ENCODE results near the gene PTPN7. TPM values are rescaled to one million over a fixed set of nuclear protein-coding genes. Genes with fewer than 3 reads are reported as not detected.
"Not testable (repeated sequence)": the region's sequence is repeated elsewhere in the genome, so short reads cannot be mapped to it uniquely, and the experiment has no call there.

The PTPN7 gene
- total RNA-seq, 1 donor from 2014 or later: 0.75 TPM

DNA sequence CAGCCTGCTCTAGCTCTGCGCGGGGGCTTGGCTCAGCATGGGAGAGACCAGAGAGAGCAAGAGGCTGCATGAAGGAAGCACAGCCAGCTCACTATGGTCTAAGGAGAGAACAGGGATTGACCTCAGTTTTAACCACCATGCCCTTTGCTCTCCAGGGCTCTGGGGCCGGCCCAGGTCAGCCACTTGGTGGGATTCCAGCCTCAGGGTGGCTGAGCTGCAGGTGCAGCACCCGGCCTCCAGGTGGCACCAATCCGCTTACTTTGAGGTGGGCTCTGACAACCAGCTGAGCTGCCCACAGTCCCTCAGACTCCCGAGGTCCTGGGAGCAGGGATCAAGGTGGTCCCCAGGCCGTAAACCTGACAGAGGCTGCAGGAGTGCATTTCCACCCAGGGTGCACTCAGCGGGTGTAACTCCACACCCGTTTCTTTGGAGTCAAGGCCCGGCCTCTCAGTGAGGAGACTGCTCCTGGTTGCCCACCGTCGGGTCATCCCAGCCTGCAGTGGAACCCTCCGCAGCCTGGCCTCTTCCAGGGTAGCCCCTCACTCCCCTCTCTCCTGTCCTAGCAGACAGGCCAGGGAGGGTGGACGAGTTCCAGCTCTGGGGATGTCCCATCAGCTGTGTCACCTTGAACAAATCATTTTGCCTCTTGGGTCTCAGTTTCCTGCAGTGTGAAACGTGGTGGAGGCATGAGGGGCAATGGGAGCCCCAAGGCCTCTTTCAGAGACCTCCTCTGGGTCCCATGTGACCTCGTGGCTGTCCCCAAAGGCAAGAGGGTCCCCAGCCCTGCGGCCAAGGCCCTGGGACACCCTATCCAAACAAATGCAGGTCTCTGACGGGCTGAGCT, 32.6 kb upstream of the PTPN7 start:
- TF ChIP-seq, protein P1, sequence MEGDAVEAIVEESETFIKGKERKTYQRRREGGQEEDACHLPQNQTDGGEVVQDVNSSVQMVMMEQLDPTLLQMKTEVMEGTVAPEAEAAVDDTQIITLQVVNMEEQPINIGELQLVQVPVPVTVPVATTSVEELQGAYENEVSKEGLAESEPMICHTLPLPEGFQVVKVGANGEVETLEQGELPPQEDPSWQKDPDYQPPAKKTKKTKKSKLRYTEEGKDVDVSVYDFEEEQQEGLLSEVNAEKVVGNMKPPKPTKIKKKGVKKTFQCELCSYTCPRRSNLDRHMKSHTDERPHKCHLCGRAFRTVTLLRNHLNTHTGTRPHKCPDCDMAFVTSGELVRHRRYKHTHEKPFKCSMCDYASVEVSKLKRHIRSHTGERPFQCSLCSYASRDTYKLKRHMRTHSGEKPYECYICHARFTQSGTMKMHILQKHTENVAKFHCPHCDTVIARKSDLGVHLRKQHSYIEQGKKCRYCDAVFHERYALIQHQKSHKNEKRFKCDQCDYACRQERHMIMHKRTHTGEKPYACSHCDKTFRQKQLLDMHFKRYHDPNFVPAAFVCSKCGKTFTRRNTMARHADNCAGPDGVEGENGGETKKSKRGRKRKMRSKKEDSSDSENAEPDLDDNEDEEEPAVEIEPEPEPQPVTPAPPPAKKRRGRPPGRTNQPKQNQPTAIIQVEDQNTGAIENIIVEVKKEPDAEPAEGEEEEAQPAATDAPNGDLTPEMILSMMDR (IDR thresholded peaks at IDR 0.05; ENCODE audit: insufficient read depth, low read depth, low read length): peak; percentile 79
- no peak for TF ChIP-seq EZH2 (IDR thresholded peaks at IDR 0.05; ENCODE audit: insufficient read depth, low read length)
- peak overlapping the region; percentile 64 for H3K4me2 ChIP-seq (ENCODE audit: low read length)
- H3K27me3 ChIP-seq (ENCODE audit: insufficient read depth, low read length): peaks cover 28% of the 10 kb centered on the region
- H3K4me3 ChIP-seq (ENCODE audit: insufficient read depth, low read depth, low read length): peak overlapping the region; percentile 5
- no peak overlapping the region for H3K27ac ChIP-seq (ENCODE audit: low read depth, low read length)
- Mint-ChIP-seq H3K36me3 (ENCODE audit: low read depth, unreplicated experiment) (peaks cover 3% of the 10 kb centered on the region), H3K4me1 (ENCODE audit: low read depth, unreplicated experiment) (peaks cover 1% of the 10 kb centered on the region), H3K27ac (ENCODE audit: unreplicated experiment) (no peak overlapping the region), H3K9me3 (ENCODE audit: unreplicated experiment) (peaks cover 3% of the 10 kb centered on the region), H3K27me3 (ENCODE audit: low read depth, unreplicated experiment) (peaks cover 44% of the 10 kb centered on the region), H3K4me3 (ENCODE audit: unreplicated experiment) (no peak overlapping the region)
- H3K79me2 ChIP-seq (ENCODE audit: insufficient read depth, low read length): no peaks in the 10 kb centered on the region
- H4K20me1 ChIP-seq (ENCODE audit: insufficient read depth, low read length): peaks cover 4% of the 10 kb centered on the region
- H2AFZ ChIP-seq (ENCODE audit: low read depth, low read length): peak overlapping the region; percentile 18
- peaks cover 4% of the 10 kb centered on the region for H3K4me1 ChIP-seq (ENCODE audit: insufficient read depth, low read length)
- no peaks in the 10 kb centered on the region for H3K9me3 ChIP-seq (ENCODE audit: insufficient read depth, low read depth, low read length)
- H3K36me3 ChIP-seq (ENCODE audit: insufficient read depth, low read length): no peaks in the 10 kb centered on the region
- FAIRE-seq (no peak), DNase-seq (ENCODE audit: low read depth) (peak; percentile 16)
- H3K9ac ChIP-seq (ENCODE audit: low read length): no peak overlapping the region

DNA sequence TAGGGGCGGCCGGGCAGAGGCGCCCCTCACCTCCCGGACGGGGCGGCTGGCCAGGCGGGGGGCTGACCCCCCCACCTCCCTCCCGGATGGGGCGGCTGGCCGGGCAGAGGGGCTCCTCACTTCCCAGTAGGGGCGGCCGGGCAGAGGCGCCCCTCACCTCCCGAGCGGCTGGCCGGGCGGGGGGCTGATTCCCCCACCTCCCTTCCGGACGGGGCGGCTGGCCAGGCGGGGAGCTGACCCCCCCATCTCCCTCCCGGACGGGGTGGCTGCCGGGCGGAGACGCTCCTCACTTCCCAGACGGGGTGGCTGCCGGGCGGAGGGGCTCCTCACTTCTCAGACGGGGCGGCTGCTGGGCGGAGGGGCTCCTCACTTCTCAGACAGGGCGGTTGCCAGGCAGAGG, 31.0 kb upstream of the PTPN7 start:
- H3K4me1 ChIP-seq (ENCODE audit: insufficient read depth, low read length); FAIRE-seq; DNase-seq (ENCODE audit: low read depth); H3K36me3 ChIP-seq (ENCODE audit: insufficient read depth, low read length); H3K9ac ChIP-seq (ENCODE audit: low read length); H3K4me3 ChIP-seq (ENCODE audit: insufficient read depth, low read depth, low read length); H3K27ac Mint-ChIP-seq (ENCODE audit: unreplicated experiment); H3K4me1 Mint-ChIP-seq (ENCODE audit: low read depth, unreplicated experiment); H3K79me2 ChIP-seq (ENCODE audit: insufficient read depth, low read length); H3K9me3 ChIP-seq (ENCODE audit: insufficient read depth, low read depth, low read length); H3K4me3 Mint-ChIP-seq (ENCODE audit: unreplicated experiment); H3K27ac ChIP-seq (ENCODE audit: low read depth, low read length); H4K20me1 ChIP-seq (ENCODE audit: insufficient read depth, low read length); H3K9me3 Mint-ChIP-seq (ENCODE audit: unreplicated experiment); H2AFZ ChIP-seq (ENCODE audit: low read depth, low read length); H3K4me2 ChIP-seq (ENCODE audit: low read length); H3K36me3 Mint-ChIP-seq (ENCODE audit: low read depth, unreplicated experiment): not testable (repeated sequence)
- peaks cover 42% of the 10 kb centered on the region for H3K27me3 Mint-ChIP-seq (ENCODE audit: low read depth, unreplicated experiment)
- H3K27me3 ChIP-seq (ENCODE audit: insufficient read depth, low read length): peaks cover 24% of the 10 kb centered on the region

DNA sequence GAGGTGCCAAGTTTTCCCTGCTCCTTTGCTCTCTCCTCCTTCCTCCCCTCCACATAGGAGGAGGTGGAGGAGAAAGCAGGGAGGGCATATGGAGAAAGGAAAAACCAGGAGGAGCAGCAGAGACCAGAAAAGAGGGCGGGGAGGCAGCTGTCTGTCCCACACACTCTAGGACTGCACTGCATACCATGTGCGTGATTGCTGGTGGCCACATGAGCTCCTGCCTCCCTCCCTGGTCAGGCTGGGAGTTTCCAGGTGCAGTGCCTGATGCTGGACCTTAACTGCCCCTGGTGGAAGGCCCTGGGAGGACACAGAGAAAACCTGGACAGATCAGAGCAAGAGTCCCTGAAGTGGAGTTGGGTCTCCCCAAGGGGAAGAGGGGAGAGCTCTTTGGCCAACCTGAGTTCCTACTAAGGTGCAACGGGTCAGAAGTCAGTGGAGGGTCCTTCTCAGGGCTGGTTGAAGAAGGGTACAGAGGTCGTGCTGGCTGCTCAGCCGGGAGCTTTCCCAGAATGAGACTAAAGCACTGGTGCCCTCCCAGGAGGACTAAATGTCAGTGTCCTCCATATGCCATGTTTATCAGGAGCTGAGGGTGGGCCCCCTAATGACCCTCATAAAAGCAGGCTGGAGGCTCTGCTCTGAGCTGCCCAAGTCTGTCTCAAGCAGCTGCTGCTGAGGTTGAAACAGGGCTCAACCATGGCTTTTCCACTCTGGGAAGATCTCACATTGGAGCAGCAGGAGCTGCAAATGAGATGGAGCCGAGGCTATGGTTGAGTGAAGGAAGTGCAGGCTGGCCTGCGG, 29.7 kb upstream of the PTPN7 start:
- H3K27me3 Mint-ChIP-seq (ENCODE audit: low read depth, unreplicated experiment): peaks cover 34% of the 10 kb centered on the region
- H4K20me1 ChIP-seq (ENCODE audit: insufficient read depth, low read length): peaks cover 4% of the 10 kb centered on the region
- H3K36me3 Mint-ChIP-seq (ENCODE audit: low read depth, unreplicated experiment): no peaks in the 10 kb centered on the region
- FAIRE-seq: no peak
- H3K4me1 Mint-ChIP-seq (ENCODE audit: low read depth, unreplicated experiment): peaks cover 1% of the 10 kb centered on the region
- peaks cover 12% of the 10 kb centered on the region for H3K27me3 ChIP-seq (ENCODE audit: insufficient read depth, low read length)
- no peak for TF ChIP-seq EZH2 (IDR thresholded peaks at IDR 0.05; ENCODE audit: insufficient read depth, low read length)
- TF ChIP-seq, protein P1 (IDR thresholded peaks at IDR 0.05; ENCODE audit: insufficient read depth, low read depth, low read length): no peak
- peaks cover 4% of the 10 kb centered on the region for H3K4me1 ChIP-seq (ENCODE audit: insufficient read depth, low read length)
- H3K36me3 ChIP-seq (ENCODE audit: insufficient read depth, low read length): no peaks in the 10 kb centered on the region
- no peaks in the 10 kb centered on the region for H3K79me2 ChIP-seq (ENCODE audit: insufficient read depth, low read length)
- H3K27ac Mint-ChIP-seq (ENCODE audit: unreplicated experiment): no peak overlapping the region
- H3K4me2 ChIP-seq (ENCODE audit: low read length): no peak overlapping the region
- no peak overlapping the region for H3K27ac ChIP-seq (ENCODE audit: low read depth, low read length)
- H2AFZ ChIP-seq (ENCODE audit: low read depth, low read length): no peak overlapping the region
- no peaks in the 10 kb centered on the region for H3K9me3 Mint-ChIP-seq (ENCODE audit: unreplicated experiment)
- DNase-seq (ENCODE audit: low read depth): no peak
- no peak overlapping the region for H3K9ac ChIP-seq (ENCODE audit: low read length)
- H3K4me3 ChIP-seq (ENCODE audit: insufficient read depth, low read depth, low read length): no peak overlapping the region
- H3K4me3 Mint-ChIP-seq (ENCODE audit: unreplicated experiment): no peak overlapping the region
- no peaks in the 10 kb centered on the region for H3K9me3 ChIP-seq (ENCODE audit: insufficient read depth, low read depth, low read length)
